HEK293T (cell line): ENCODE measurements around the gene THAP3.

Experiments
- CTCF ChIA-PET: fragments of 350-600 bp; formaldehyde crosslinking; extraction: SDS; loops from one replicate; lab custom pipeline; 2021; ENCODE audit warnings: antibody characterized with exemption, inconsistent platforms; lab: Yijun Ruan, JAX
- POLR2A ChIA-PET: fragments of 350-600 bp; formaldehyde crosslinking; extraction: SDS; loops from one replicate; lab custom pipeline; 2020; ENCODE audit warnings: antibody characterized with exemption, inconsistent platforms; lab: Yijun Ruan, JAX
- DNase-seq: peaks from one replicate; pipeline ENCODE4 v3.0.0; 2012; ENCODE audit warnings: mixed read lengths; ENCODE audit errors: extremely low spot score
- ARNT ChIP-seq: fragments of 450-650 bp; IDR thresholded peaks from 2 replicates; pipeline ENCODE4 v1.6.1; 2017; ENCODE audit warnings: mild to moderate bottlenecking
- BHLHE40 ChIP-seq: fragments of 450-650 bp; IDR thresholded peaks from 2 replicates; pipeline ENCODE4 v1.6.1; 2016; ENCODE audit warnings: mild to moderate bottlenecking, moderate library complexity, borderline replicate concordance
- CTBP1 ChIP-seq: fragments of 450-650 bp; IDR thresholded peaks from 2 replicates; pipeline ENCODE4 v1.6.1; 2016; ENCODE audit warnings: borderline replicate concordance
- ELF4 ChIP-seq: fragments of 450-650 bp; IDR thresholded peaks from 2 replicates; pipeline ENCODE4 v1.6.1; 2017; ENCODE audit warnings: antibody characterized with exemption
- FOXA1 ChIP-seq: fragments of 450-650 bp; IDR thresholded peaks from 2 replicates; pipeline ENCODE4 v1.6.1; 2016; ENCODE audit warnings: mild to moderate bottlenecking
- FOXK2 ChIP-seq: fragments of 450-650 bp; IDR thresholded peaks from 2 replicates; pipeline ENCODE4 v1.6.1; 2016; ENCODE audit warnings: mild to moderate bottlenecking
- FOXM1 ChIP-seq: fragments of 450-650 bp; IDR thresholded peaks from 2 replicates; pipeline ENCODE4 v1.6.1; 2017; ENCODE audit warnings: mild to moderate bottlenecking, borderline replicate concordance
- HDGF ChIP-seq: fragments of 450-650 bp; IDR thresholded peaks from 2 replicates; pipeline ENCODE4 v1.6.1; 2017; ENCODE audit warnings: antibody characterized with exemption, borderline replicate concordance
- L3MBTL2 ChIP-seq: fragments of 450-650 bp; conservative IDR thresholded peaks from 2 replicates; pipeline ENCODE4 v1.6.1; 2016; ENCODE audit warnings: mild to moderate bottlenecking
- LEF1 ChIP-seq: fragments of 450-650 bp; IDR thresholded peaks from 2 replicates; pipeline ENCODE4 v1.6.1; 2017; ENCODE audit warnings: mild to moderate bottlenecking, borderline replicate concordance
- NFRKB ChIP-seq: fragments of 450-650 bp; IDR thresholded peaks from 2 replicates; pipeline ENCODE4 v1.6.1; 2016; ENCODE audit warnings: mild to moderate bottlenecking, moderate library complexity
- PKNOX1 ChIP-seq: fragments of 450-650 bp; IDR thresholded peaks from 2 replicates; pipeline ENCODE4 v1.6.1; 2016
- SP1 ChIP-seq: fragments of 450-650 bp; IDR thresholded peaks from 2 replicates; pipeline ENCODE4 v1.6.1; 2017
- SUZ12 ChIP-seq: fragments of 450-650 bp; IDR thresholded peaks from 2 replicates; pipeline ENCODE4 v1.6.1; 2016; ENCODE audit warnings: mild to moderate bottlenecking
- TARDBP ChIP-seq: fragments of 450-650 bp; IDR thresholded peaks from 2 replicates; pipeline ENCODE4 v1.6.1; 2016
- ZNF384 ChIP-seq: fragments of 450-650 bp; IDR thresholded peaks from 2 replicates; pipeline ENCODE4 v1.6.1; 2016

The THAP3 gene

GRCh38 chr1:6600410-6601048, 24.1 kb upstream of the THAP3 start:
- CTCF ChIA-PET, result interaction anchor here (0.6 kb wide), 2 partner anchors 46 to 177 kb away, joined by 3 read pairs; no protein-coding TSS in a partner anchor
- POLR2A ChIA-PET, result interaction anchor here (0.8 to 6.1 kb wide), 5 partner anchors 11 to 47 kb away, joined by 3 to 55 read pairs (median 4); partner anchors contain the start of genes NOL9, TAS1R1 and ZBTB48
- no peak for DNase-seq
- TF ChIP-seq ARNT (no peak), FOXA1 (no peak), CTBP1 (no peak), FOXM1 (no peak), ZNF384 (no peak), PKNOX1 (no peak), HDGF (no peak), NFRKB (no peak), FOXK2 (no peak), LEF1 (no peak), ELF4 (no peak), SP1 (no peak), SUZ12 (no peak)

GRCh38 chr1:6601049-6601922, 23.4 kb upstream of the THAP3 start:
- TF ChIP-seq TARDBP (no peak), SUZ12 (no peak), BHLHE40 (no peak), CTBP1 (no peak)
- DNase-seq, result no peak
- POLR2A ChIA-PET, result interaction anchor here (0.8 to 6.1 kb wide), 11 partner anchors 11 to 183 kb away, joined by 3 to 55 read pairs (median 4); partner anchors contain the start of genes NOL9, PHF13, TAS1R1 and ZBTB48
- CTCF ChIA-PET, result interaction anchor here (1.3 kb wide), 1 partner anchor 47 kb away, joined by 3 read pairs; the partner anchor contains the start of gene NOL9

GRCh38 chr1:6601923-6602668, 22.6 kb upstream of the THAP3 start:
- no peak for DNase-seq
- POLR2A ChIA-PET, result interaction anchor here (0.9 to 6.1 kb wide), 10 partner anchors 10 to 184 kb away, joined by 3 to 55 read pairs (median 6); partner anchors contain the start of genes NOL9, PHF13, TAS1R1 and ZBTB48
- TF ChIP-seq PKNOX1, result no peak
- peak; percentile 77 for TF ChIP-seq L3MBTL2
- no peak for TF ChIP-seq SUZ12
- no peak for TF ChIP-seq NFRKB
- CTCF ChIA-PET, result interaction anchor here (1.3 kb wide), 1 partner anchor 48 kb away, joined by 3 read pairs; the partner anchor contains the start of gene NOL9

- ChIA-PET POLR2A (interaction anchor here (0.7 to 6.1 kb wide), 11 partner anchors 9 to 95 kb away, joined by 3 to 55 read pairs (median 5); partner anchors contain the start of genes NOL9, PHF13, TAS1R1 and ZBTB48), CTCF (interaction anchor here (1.3 kb wide), 1 partner anchor 48 kb away, joined by 3 read pairs; the partner anchor contains the start of gene NOL9)
- DNase-seq, result peak; percentile 81
- TF ChIP-seq BHLHE40 (no peak), FOXM1 (peak; percentile 43; the same call in 1 of the 2 replicates), LEF1 (no peak)
These were observed 21.9 kb upstream of the THAP3 start, which contains the start of gene KLHL21 for GRCh38 chr1:6602669-6603237. Gene KLHL21, minus strand, starts transcription at chr1:6602869. Its CDS starts 52 bp downstream, at chr1:6602817.

- ChIA-PET CTCF (interaction anchor here (0.6 kb wide), 1 partner anchor 49 kb away, joined by 3 read pairs; the partner anchor contains the start of gene NOL9), POLR2A (interaction anchor here (0.7 to 6.1 kb wide), 10 partner anchors 9 to 96 kb away, joined by 3 to 55 read pairs (median 5); partner anchors contain the start of genes NOL9, PHF13, TAS1R1 and ZBTB48)
- DNase-seq, result no peak
- no peak for TF ChIP-seq FOXK2
- TF ChIP-seq BHLHE40, result no peak
These were observed 21.3 kb upstream of the THAP3 start for GRCh38 chr1:6603238-6603914.
